HCT116 (cell line): ENCODE measurements around the gene CAPN15. TPM values are rescaled to one million over a fixed set of nuclear protein-coding genes. Genes with fewer than 3 reads are reported as not detected.

Experiments used
- ATAC-seq: fragments of 200-7000 bp; cut with Tn5 transposase; 2 replicates; pipeline ENCODE4 v1.9.1; 2020; ENCODE audit warnings: mild to moderate bottlenecking, moderate library complexity
- BruUV-seq: library from RNA; stranded (reverse); fragments of 400-500 nt; replicated peaks from 2 replicates; lab custom pipeline; 2021; lab: Mats Ljungman, UMichigan
- CTCF ChIA-PET: fragments of 300-600 bp; sonication (Branson Sonifier 250); formaldehyde crosslinking; loops from one replicate; lab custom pipeline; 2021; ENCODE audit warnings: antibody characterized with exemption; lab: Charles Lee
- POLR2A ChIA-PET: fragments of 300-600, 350-600 bp; sonication (Branson Sonifier 250); formaldehyde crosslinking; loops from one replicate; lab custom pipeline; 2021; ENCODE audit warnings: antibody characterized with exemption; lab: Charles Lee
- RAD21 ChIA-PET, 2 experiments: fragments of 300-600 bp; sonication (Branson Sonifier 250); formaldehyde crosslinking; loops; one replicate each; lab custom pipeline; 2023; ENCODE audit warnings: low total read pairs in 2 of 2; ENCODE audit not compliant: uncharacterized antibody in 2 of 2, unreplicated experiment in 2 of 2, low non-redundant PET in 1 of 2; lab: Charles Lee
- DNase-seq: peaks from one replicate; pipeline ENCODE4 v3.0.0-alpha.2; 2010; ENCODE audit warnings: low read depth, low spot score
- H2AFZ ChIP-seq: fragments of 200-600 bp; shearing (Covaris generic), sonication (generic); 2 replicates; pipeline ENCODE4 v1.6.1; 2017; ENCODE audit warnings: low read depth, mixed run types, mixed read lengths, antibody characterized with exemption, low read length; ENCODE audit not compliant: poor library complexity, severe bottlenecking
- H3K27ac ChIP-seq: 2 replicates; pipeline ENCODE4 v1.5.1; 2012; ENCODE audit warnings: low read depth, low read length
- H3K27me3 ChIP-seq: fragments of 200-600 bp; sonication (generic); 2 replicates; pipeline ENCODE4 v1.6.1; 2016; ENCODE audit warnings: mixed run types, low read length, mixed read lengths; ENCODE audit not compliant: insufficient read depth
- H3K36me3 ChIP-seq, 2 experiments: fragments of 200-500 bp in 1 of 2; fragments of 200-600 bp in 1 of 2; sonication (Bioruptor generic) in 1 of 2; sonication (generic) in 1 of 2; 2 replicates each; pipeline versions ENCODE4 v1.5.1 to v1.6.1; 2014 to 2016; ENCODE audit warnings: low read length in 2 of 2, inconsistent platforms in 1 of 2, mixed read lengths in 1 of 2, mixed run types in 1 of 2; ENCODE audit not compliant: insufficient read depth in 2 of 2, control insufficient read depth in 1 of 2
- H3K4me1 ChIP-seq, 2 experiments: fragments of 200-600 bp in 1 of 2; sonication (generic) in 1 of 2; 2 replicates each; pipeline versions ENCODE4 v1.5.1 to v1.6.1; 2012 to 2017; ENCODE audit warnings: low read length in 2 of 2, inconsistent platforms in 1 of 2, mild to moderate bottlenecking in 1 of 2, mixed read lengths in 1 of 2, mixed run types in 1 of 2, moderate library complexity in 1 of 2; ENCODE audit not compliant: insufficient read depth in 2 of 2, control insufficient read depth in 1 of 2
- H3K4me2 ChIP-seq: fragments of 200-600 bp; sonication (generic); 2 replicates; pipeline ENCODE4 v1.6.1; 2017; ENCODE audit warnings: mixed run types, low read length, mixed read lengths
- H3K4me3 ChIP-seq, 2 experiments: fragments of 200-600 bp in 1 of 2; sonication (generic) in 1 of 2; replicated peaks in 1 of 2; 2 replicates each; pipeline ENCODE4 v1.5.1; 2011 to 2016; ENCODE audit warnings: low read length in 2 of 2, control low read depth in 1 of 2, low read depth in 1 of 2, mild to moderate bottlenecking in 1 of 2, mixed read lengths in 1 of 2, mixed run types in 1 of 2
- H3K79me2 ChIP-seq: fragments of 200-600 bp; sonication (generic); 2 replicates; pipeline ENCODE4 v1.6.1; 2017; ENCODE audit warnings: mild to moderate bottlenecking, mixed run types, low read length, moderate library complexity, mixed read lengths; ENCODE audit not compliant: insufficient read depth
- H3K9ac ChIP-seq: fragments of 200-600 bp; sonication (generic); 2 replicates; pipeline ENCODE4 v1.6.1; 2016; ENCODE audit warnings: low read length, mixed read lengths
- H3K9me2 ChIP-seq: fragments of 200-600 bp; sonication (generic), shearing (Covaris generic); 2 replicates; pipeline ENCODE4 v1.6.1; 2017; ENCODE audit warnings: mixed run types, mild to moderate bottlenecking, moderate library complexity; ENCODE audit not compliant: insufficient read depth
- H3K9me3 ChIP-seq, 2 experiments: fragments of 200-500 bp in 1 of 2; fragments of 200-600 bp in 1 of 2; sonication (Bioruptor generic) in 1 of 2; sonication (generic) in 1 of 2; 2 replicates each; pipeline ENCODE4 v1.6.1; 2014 to 2017; ENCODE audit warnings: low read length in 2 of 2, mixed read lengths in 2 of 2, inconsistent platforms in 1 of 2, low read depth in 1 of 2, mild to moderate bottlenecking in 1 of 2, mixed run types in 1 of 2, moderate library complexity in 1 of 2; ENCODE audit not compliant: control insufficient read depth in 1 of 2, insufficient read depth in 1 of 2
- H4K20me1 ChIP-seq: fragments of 200-600 bp; sonication (generic), shearing (Covaris generic); 2 replicates; pipeline ENCODE4 v1.6.1; 2017; ENCODE audit warnings: mixed run types, mild to moderate bottlenecking, moderate library complexity; ENCODE audit not compliant: insufficient read depth
- CBX3 ChIP-seq: IDR thresholded peaks from 2 replicates; pipeline ENCODE4 v1.6.1; 2012; ENCODE audit warnings: low read depth
- EGR1 ChIP-seq: IDR thresholded peaks from 2 replicates; pipeline ENCODE4 v1.6.1; 2012; ENCODE audit warnings: low read depth
- ELF1 ChIP-seq: IDR thresholded peaks from 2 replicates; pipeline ENCODE4 v1.6.1; 2012; ENCODE audit warnings: low read depth, borderline replicate concordance
- JUND ChIP-seq: IDR thresholded peaks from 2 replicates; pipeline ENCODE4 v1.6.1; 2012
- POLR2AphosphoS5 ChIP-seq: IDR thresholded peaks from 2 replicates; pipeline ENCODE4 v1.6.1; 2011; ENCODE audit warnings: mild to moderate bottlenecking, low read depth, low read length, moderate library complexity
- RAD21 ChIP-seq: IDR thresholded peaks from 2 replicates; pipeline ENCODE4 v1.6.1; 2012; ENCODE audit warnings: low read depth, mild to moderate bottlenecking
- SRF ChIP-seq: IDR thresholded peaks from 2 replicates; pipeline ENCODE4 v1.6.1; 2012; ENCODE audit warnings: low read depth
- TCF7L2 ChIP-seq: IDR thresholded peaks from 2 replicates; pipeline ENCODE4 v1.7.0; 2011; ENCODE audit warnings: borderline replicate concordance, inconsistent platforms; ENCODE audit not compliant: insufficient read depth, insufficient read length; ENCODE audit errors: extremely low read depth
- ZNF274 ChIP-seq: fragments of 200-500 bp; sonication (Bioruptor generic); IDR thresholded peaks from 2 replicates; pipeline ENCODE4 v1.6.1; 2014; ENCODE audit warnings: mild to moderate bottlenecking, low read depth, low read length, inconsistent platforms
- intact Hi-C: fragments of 100-400 bp; cut with micrococcal nuclease; formaldehyde crosslinking; loops from 2 replicates; pipeline ENCODE4 v1.10.0; 2022
- total RNA-seq: library from RNA; stranded (reverse); gene quantifications from one replicate; pipeline ENCODE4 v1.2.1, GENCODE V29; 2021; ENCODE audit not compliant: unreplicated experiment
- TF ChIP-seq, protein P1 (sequence below): IDR thresholded peaks from 2 replicates; pipeline ENCODE4 v1.6.1; 2012
- TF ChIP-seq, protein P2 (sequence below): IDR thresholded peaks from 2 replicates; pipeline ENCODE4 v1.6.1; 2012; ENCODE audit warnings: low read depth
- TF ChIP-seq, protein P3 (sequence below): IDR thresholded peaks from 2 replicates; pipeline ENCODE4 v1.6.1; 2012
- TF ChIP-seq, protein P4 (sequence below): IDR thresholded peaks from 2 replicates; pipeline ENCODE4 v1.6.1; 2011; ENCODE audit warnings: mild to moderate bottlenecking, low read length, moderate library complexity; ENCODE audit not compliant: insufficient replicate concordance; ENCODE audit errors: extremely low read depth
- TF ChIP-seq, protein P5 (sequence below), 3 experiments: fragments of 200-600 bp in 1 of 3; sonication (generic) in 1 of 3; IDR thresholded peaks in 2 of 3; conservative IDR thresholded peaks in 1 of 3; 2 replicates each; pipeline ENCODE4 v1.5.1; 2012 to 2017; ENCODE audit warnings: low read depth in 2 of 3, low read length in 2 of 3, antibody characterized with exemption in 1 of 3, borderline replicate concordance in 1 of 3, control low read depth in 1 of 3, mild to moderate bottlenecking in 1 of 3, mixed read lengths in 1 of 3, mixed run types in 1 of 3, moderate library complexity in 1 of 3; ENCODE audit not compliant: insufficient read depth in 1 of 3

Gene CAPN15
- total RNA-seq, 1 experiment from 2014 or later: 39.0 TPM

DNA sequence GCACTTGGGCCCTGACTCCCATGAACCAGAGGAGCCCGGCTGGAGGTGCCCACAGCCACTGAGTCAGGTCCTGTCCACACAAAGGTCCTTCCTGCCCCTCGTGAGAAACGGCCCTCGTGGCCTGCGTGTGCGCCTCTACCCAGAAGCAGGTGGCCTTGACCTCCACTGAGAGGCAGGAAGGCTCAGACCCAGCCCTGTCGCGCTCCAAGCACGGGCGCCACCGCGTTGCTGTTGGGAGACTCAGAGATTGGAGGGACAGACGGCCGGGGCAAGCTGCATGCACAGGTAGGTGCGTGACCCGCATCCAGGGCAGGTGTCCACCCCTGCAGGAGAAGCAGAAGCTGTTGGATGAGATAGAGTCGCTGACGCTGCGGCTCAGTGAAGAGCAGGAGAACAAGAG, 8.1 kb upstream of the CAPN15 start:
- no TSS peak for BruUV-seq
- Histone ChIP-seq H3K9me3 (no peaks in the 10 kb centered on the region), H3K79me2 (no peaks in the 10 kb centered on the region), H3K4me2 (no peak overlapping the region), H3K9me2 (no peaks in the 10 kb centered on the region), H3K9ac (no peak overlapping the region), H2AFZ (no peak overlapping the region), H3K4me3 (no peak overlapping the region), H3K27ac (no peak overlapping the region), H3K4me1 (peaks cover 0 to 1% of the 10 kb centered on the region in 2 experiments; a peak in 1 of 4 replicates), H3K27me3 (no peaks in the 10 kb centered on the region), H4K20me1 (no peaks in the 10 kb centered on the region), H3K36me3 (no peaks in the 10 kb centered on the region; a peak in 1 of 4 replicates)
- ChIA-PET RAD21 (no interaction called here), CTCF (no interaction called here), POLR2A (no interaction called here)
- no peak for TF ChIP-seq EGR1
- TF ChIP-seq CBX3: no peak
- no peak for TF ChIP-seq TCF7L2
- TF ChIP-seq SRF: no peak
- TF ChIP-seq ELF1: no peak
- TF ChIP-seq, protein P1, sequence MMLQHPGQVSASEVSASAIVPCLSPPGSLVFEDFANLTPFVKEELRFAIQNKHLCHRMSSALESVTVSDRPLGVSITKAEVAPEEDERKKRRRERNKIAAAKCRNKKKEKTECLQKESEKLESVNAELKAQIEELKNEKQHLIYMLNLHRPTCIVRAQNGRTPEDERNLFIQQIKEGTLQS: no peak
- no peak for TF ChIP-seq JUND
- TF ChIP-seq RAD21: no peak
- TF ChIP-seq POLR2AphosphoS5: no peak
- TF ChIP-seq, protein P2, sequence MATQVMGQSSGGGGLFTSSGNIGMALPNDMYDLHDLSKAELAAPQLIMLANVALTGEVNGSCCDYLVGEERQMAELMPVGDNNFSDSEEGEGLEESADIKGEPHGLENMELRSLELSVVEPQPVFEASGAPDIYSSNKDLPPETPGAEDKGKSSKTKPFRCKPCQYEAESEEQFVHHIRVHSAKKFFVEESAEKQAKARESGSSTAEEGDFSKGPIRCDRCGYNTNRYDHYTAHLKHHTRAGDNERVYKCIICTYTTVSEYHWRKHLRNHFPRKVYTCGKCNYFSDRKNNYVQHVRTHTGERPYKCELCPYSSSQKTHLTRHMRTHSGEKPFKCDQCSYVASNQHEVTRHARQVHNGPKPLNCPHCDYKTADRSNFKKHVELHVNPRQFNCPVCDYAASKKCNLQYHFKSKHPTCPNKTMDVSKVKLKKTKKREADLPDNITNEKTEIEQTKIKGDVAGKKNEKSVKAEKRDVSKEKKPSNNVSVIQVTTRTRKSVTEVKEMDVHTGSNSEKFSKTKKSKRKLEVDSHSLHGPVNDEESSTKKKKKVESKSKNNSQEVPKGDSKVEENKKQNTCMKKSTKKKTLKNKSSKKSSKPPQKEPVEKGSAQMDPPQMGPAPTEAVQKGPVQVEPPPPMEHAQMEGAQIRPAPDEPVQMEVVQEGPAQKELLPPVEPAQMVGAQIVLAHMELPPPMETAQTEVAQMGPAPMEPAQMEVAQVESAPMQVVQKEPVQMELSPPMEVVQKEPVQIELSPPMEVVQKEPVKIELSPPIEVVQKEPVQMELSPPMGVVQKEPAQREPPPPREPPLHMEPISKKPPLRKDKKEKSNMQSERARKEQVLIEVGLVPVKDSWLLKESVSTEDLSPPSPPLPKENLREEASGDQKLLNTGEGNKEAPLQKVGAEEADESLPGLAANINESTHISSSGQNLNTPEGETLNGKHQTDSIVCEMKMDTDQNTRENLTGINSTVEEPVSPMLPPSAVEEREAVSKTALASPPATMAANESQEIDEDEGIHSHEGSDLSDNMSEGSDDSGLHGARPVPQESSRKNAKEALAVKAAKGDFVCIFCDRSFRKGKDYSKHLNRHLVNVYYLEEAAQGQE: no peak
- TF ChIP-seq, protein P3, sequence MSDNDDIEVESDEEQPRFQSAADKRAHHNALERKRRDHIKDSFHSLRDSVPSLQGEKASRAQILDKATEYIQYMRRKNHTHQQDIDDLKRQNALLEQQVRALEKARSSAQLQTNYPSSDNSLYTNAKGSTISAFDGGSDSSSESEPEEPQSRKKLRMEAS: no peak
- TF ChIP-seq, protein P4, sequence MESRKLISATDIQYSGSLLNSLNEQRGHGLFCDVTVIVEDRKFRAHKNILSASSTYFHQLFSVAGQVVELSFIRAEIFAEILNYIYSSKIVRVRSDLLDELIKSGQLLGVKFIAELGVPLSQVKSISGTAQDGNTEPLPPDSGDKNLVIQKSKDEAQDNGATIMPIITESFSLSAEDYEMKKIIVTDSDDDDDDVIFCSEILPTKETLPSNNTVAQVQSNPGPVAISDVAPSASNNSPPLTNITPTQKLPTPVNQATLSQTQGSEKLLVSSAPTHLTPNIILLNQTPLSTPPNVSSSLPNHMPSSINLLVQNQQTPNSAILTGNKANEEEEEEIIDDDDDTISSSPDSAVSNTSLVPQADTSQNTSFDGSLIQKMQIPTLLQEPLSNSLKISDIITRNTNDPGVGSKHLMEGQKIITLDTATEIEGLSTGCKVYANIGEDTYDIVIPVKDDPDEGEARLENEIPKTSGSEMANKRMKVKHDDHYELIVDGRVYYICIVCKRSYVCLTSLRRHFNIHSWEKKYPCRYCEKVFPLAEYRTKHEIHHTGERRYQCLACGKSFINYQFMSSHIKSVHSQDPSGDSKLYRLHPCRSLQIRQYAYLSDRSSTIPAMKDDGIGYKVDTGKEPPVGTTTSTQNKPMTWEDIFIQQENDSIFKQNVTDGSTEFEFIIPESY: no peak
- TF ChIP-seq ZNF274: no peak
- TF ChIP-seq, protein P5, sequence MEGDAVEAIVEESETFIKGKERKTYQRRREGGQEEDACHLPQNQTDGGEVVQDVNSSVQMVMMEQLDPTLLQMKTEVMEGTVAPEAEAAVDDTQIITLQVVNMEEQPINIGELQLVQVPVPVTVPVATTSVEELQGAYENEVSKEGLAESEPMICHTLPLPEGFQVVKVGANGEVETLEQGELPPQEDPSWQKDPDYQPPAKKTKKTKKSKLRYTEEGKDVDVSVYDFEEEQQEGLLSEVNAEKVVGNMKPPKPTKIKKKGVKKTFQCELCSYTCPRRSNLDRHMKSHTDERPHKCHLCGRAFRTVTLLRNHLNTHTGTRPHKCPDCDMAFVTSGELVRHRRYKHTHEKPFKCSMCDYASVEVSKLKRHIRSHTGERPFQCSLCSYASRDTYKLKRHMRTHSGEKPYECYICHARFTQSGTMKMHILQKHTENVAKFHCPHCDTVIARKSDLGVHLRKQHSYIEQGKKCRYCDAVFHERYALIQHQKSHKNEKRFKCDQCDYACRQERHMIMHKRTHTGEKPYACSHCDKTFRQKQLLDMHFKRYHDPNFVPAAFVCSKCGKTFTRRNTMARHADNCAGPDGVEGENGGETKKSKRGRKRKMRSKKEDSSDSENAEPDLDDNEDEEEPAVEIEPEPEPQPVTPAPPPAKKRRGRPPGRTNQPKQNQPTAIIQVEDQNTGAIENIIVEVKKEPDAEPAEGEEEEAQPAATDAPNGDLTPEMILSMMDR (IDR thresholded peaks at IDR 0.05 in 2 of 3, conservative IDR thresholded peaks at IDR 0.05 in 1 of 3; ENCODE audit: borderline replicate concordance in 1 of 3, insufficient read depth in 1 of 3, low read depth in 2 of 3, low read length in 2 of 3): no peak
- intact Hi-C loops: no loop called here
- no peak for DNase-seq
- ATAC-seq: no peak
